Measurements from ENCODE around the gene PABPN1L.
"Not testable (repeated sequence)": the region's sequence is repeated elsewhere in the genome, so short reads cannot be mapped to it uniquely, and the experiment has no call there.

Gene PABPN1L

DNA sequence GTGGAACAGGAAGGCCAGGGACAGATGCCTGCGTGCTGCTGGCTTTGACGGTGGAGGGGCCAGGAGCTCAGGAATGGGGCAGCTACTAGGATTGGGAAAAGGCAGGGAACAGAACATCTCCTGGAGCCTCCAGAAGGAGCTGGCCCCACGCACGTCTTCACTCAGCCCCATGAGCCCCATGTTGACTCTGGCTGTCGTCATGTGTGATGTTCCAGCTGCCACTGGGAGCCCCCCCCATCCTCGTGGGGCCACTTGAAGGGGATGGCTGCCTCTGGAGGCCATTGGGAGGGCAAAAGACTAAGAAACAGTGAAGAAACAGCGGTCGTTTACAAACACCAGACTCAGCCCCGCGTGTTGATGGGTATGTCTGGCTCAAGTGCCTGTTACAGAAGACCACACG lies 36.2 kb downstream of the PABPN1L start:
- no peak for DNase-seq (ENCODE audit: low read depth in 3 of 3)

DNA sequence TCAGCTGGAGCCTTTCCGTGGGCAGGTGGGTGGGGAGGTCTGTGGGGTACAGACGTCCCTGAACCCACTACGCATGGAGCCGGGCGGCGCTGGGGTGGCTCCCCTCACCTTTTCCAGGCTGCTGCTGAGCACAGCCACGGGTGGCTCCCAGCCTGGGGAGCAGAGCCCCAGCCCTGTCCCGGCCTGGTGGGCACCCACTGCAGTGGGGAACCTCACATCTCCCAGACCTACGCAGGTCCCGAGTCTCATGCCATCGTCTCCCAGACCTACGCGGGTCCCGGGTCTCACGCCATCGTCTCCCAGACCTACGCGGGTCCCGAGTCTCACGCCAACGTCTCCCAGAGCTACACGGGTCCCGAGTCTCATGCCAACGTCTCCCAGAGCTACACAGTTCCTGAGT lies 37.7 kb downstream of the PABPN1L start:
- no peak for DNase-seq (ENCODE audit: low read depth in 3 of 3)

DNA sequence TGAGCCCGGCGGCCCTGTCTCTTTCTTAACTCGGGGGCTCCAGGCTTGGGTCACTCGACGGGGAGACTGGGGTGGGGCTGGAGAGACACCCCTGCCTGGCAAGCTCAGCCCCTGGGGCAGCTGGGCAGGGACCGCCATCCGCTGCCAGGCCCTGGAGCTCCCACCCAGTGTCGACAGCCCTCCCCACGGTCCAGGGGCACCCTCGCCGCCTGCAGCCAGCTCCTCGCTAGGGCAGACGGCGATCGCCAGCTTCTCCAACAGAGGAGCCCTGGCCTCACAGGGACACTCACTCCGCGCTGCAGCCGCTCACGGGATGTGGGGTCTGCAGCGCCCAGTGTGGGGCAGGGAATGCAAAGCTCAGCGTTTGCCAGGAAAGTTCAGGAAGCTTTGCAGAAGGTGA lies 38.7 kb downstream of the PABPN1L start:
- DNase-seq (ENCODE audit: low read depth in 3 of 3) = no peak

DNA sequence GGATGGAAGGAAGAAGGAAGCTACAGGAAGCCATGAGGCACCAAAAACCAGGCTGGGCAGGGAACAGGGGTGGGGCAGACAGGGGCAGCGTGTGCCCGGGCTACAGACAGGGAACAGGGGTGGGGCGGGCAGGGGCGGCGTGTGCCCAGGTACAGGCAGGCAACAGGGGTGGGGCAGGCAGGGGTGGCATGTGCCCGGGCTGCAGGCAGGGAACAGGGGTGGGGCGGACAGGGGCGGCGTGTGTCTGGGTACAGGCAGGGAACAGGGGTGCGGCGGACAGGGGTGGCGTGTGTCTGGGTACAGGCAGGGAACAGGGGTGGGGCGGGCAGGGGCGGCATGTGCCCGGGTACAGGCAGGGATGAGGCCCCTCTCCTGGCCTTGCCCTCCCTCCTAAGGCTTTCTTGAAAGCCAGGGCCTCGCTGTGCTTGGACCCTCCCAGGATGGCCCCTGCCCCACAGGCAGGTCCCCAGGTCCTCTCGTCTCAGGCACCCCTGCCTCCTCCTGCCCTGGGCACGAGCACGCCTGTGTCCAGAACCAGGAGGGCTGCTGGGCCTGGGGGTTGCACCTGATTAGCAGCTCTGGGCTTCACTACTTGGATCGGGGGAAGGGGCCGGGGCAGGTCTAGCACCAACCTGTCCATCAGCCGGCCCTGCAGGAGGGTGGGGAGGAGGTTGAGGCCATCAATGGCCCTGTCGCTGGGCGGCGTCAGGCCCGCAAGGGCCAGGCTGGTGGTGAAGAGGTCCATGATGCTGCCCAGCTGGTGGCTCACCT lies 40.2 kb downstream of the PABPN1L start:
- no peak for DNase-seq (ENCODE audit: low read depth in 3 of 3)

DNA sequence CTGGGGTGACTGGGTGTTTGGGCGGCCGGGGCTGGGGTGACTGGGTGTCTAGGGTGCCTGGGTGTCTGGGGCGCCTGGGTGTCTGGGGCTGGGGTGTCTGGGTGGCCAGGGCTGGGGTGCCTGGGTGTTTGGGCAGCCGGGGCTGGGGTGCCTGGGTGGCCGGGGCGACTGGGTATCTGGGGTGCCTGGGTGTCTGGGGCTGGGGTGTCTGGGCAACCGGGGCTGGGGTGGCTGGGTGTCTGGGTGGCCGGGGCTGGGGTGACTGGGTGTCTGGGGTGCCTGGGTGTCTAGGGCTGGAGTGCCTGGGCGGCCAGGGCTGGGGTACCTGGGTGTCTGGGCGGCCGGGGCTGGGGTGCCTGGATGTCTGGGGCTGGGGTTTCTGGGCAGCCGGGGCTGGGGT lies 41.3 kb downstream of the PABPN1L start:
- no peak for DNase-seq (ENCODE audit: low read depth in 3 of 3)

DNA sequence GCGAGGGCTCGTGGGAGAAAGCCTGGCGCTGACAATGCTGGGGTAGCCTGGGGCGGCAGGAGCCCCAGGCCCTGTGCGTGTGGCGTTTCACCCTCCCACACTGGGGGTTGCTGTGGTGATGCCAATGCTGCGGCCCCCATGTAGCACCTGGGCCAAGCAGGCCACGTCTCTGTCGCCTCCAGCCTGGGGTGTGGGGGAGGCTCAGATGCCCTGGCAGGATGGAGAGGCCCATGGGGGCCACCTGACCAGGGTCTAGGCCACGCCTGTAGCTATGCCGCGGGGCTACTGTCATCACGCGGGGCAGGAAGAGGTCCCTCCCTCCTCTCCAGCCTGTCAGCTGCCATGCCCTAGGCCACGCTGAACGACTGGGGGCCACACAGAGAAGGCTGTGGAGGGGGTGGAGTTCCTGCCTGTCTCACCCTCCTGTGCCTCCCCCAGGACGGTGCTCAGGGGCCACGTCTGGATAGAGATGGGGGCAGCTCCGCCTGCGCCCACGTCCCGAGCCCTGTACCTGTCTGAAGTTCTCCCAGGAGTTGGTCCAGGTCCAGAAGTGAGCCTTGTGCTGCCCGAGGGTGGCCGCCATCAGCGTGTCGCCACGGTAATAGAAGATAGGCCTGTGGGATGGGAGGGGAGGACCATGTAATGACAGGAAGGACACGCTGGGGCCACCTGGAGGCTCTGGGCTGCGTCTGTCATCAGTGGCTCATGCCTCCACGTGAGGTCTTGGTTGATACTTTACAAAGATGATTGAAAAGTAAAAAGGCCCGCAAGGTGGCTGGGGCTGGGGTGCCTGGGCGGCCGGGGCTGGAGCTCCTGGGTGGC lies 42.0 kb downstream of the PABPN1L start:
- no peak for DNase-seq (ENCODE audit: low read depth in 3 of 3)

DNA sequence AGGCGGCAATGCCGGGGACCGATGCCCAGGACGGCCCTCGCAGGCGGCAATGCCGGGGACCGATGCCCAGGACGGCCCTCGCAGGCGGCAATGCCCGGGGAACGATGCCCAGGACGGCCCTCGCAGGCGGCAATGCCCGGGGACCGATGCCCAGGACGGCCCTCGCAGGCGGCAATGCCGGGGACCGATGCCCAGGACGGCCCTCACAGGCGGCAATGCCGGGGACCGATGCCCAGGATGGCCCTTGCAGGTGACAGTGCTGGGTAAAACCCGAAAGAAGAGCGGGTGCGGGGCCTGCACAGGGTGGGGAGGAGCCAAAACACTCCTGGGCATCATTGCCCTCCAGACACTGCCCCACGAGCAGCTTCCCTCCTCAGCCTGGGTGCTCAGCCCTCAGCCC lies 42.8 kb downstream of the PABPN1L start:
- not testable (repeated sequence) for DNase-seq (ENCODE audit: low read depth in 3 of 3)

DNA sequence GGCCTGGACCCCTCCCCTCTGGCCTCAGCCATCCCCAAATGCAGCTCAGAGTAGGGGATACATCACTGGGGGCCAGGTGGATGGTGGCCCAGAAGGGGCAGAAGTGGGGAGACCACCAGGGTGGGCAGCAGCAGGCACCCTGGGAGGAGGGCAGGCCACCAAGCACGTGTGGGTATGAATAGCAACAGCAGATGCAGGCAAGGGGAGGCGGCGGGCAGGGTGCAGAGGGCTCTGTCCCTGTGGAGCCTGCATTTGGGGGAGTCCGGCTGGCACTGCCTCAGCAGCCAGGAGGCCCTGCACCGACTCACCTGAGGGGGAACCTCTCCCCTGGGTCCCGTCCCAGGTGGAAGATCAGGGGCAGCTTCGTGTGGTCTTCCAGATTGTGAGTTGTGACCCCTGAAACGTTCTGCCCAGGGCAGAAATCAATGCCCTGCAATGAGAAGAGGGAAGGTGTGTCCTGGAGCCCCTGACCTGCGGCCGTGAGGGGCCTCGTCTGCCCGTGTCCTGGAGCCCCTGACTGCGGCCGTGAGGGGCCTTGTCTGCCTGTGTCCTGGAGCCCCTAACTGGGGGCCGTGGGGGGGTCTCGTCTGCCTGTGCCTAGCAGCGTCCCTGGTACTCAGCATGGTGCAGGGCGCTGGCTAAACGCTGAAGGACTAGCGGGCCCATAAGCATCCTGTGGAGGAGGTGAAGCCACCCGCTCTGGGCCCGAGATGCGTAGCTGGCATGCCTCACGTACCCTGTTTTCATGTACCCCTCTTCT lies 44.0 kb downstream of the PABPN1L start:
- DNase-seq (ENCODE audit: low read depth in 3 of 3) = no peak

DNA sequence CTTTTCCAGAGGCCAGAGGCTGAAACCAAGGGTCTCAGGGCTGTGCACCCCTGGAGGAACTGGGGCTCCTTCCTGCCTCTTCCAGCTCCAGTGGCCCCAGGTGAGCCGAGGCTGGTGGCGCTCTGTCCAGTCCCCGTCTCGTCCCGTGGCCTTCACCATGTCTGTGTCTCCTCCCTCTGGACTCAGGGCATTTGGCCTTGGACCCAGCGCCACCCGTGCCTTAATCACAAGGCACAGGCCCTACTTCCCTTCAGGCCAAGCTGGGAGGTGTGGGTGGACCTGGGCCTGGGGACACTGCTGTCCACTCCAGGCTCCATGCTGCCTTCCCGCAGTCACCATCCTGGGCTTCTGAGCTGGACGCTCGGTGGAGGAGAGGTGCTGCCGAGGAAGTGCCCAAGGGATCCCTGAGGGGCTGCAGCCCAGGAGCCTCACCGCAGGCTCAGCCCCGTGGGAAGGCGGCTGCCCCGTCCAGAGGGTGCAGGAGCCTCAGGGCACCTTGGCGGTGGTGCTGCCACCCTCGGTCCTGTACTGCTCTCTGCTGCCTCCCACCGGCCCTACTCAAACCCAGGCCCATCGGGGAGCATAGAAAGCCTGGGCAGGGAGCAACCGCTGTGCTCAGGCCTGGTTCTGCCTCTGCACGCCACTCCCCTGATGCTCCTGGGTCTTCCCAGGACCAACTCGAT lies 45.2 kb downstream of the PABPN1L start:
- DNase-seq (ENCODE audit: low read depth in 3 of 3) = no peak

DNA sequence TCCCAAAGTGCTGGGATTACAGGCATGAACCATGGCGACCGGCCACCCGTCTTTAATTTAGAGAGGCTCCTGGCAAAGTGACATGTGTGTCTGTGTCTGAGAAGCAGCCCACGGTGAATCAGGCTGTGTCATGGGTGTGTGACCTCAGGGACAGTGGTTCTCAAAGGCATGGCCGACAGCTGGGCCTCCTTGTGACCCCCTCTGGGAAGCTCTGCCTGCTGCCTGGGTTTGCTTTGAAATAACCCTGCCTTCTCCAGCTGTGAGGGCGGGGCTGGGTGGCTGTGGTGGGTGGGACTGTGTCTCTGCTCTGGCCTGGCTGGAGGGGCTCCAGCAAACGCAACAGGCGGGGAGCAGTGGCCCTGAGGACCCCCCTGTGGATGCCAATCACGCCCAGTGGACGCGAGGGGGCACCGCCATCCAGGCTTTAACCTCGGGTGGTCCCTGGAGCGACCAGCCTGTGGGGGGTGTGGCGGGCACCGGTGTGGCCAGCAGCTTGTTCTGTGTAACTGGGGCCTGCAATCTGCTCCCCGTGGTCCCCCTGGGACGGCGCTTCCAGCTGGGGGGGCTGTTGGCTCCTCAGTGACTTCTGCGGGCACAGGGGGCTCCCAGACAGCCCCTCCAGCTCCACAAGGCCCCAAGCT lies 46.0 kb downstream of the PABPN1L start:
- DNase-seq (ENCODE audit: low read depth in 3 of 3) = no peak

DNA sequence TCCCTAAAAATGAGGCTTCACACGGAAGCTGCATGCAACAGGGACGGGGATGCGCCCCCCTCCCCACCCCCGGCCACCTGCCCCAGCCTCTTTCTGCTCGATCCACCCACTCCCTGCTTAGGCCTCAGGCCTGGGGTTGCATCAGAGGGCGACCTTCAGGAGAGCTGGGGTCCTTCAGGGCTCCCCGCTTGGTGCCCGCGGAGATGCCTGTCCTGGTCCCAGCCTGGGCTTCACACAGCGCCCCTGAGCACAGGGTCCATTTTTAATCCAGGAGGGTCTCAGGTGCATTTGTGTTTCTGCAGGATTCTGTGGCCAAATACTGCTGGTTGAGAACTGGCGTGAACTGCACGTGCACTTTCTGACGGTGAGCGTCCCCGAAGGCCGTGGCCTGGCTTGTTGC lies 47.3 kb downstream of the PABPN1L start:
- DNase-seq (ENCODE audit: low read depth in 3 of 3) = no peak

DNA sequence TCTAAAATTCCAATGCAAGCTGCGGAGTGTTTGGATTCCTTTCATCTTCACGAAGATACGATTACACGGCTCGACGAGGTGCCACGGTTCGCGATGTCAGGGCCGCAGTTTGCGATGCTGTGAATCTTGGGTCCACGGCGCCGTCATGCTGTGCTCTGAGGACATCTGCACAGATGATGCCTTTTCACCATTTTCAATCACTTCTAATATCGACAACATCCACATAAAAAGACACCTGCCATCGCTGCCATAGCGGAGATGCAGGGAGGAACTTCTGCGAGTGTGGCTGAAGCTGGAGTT lies 47.9 kb downstream of the PABPN1L start:
- DNase-seq (ENCODE audit: low read depth in 3 of 3) = no peak

DNA sequence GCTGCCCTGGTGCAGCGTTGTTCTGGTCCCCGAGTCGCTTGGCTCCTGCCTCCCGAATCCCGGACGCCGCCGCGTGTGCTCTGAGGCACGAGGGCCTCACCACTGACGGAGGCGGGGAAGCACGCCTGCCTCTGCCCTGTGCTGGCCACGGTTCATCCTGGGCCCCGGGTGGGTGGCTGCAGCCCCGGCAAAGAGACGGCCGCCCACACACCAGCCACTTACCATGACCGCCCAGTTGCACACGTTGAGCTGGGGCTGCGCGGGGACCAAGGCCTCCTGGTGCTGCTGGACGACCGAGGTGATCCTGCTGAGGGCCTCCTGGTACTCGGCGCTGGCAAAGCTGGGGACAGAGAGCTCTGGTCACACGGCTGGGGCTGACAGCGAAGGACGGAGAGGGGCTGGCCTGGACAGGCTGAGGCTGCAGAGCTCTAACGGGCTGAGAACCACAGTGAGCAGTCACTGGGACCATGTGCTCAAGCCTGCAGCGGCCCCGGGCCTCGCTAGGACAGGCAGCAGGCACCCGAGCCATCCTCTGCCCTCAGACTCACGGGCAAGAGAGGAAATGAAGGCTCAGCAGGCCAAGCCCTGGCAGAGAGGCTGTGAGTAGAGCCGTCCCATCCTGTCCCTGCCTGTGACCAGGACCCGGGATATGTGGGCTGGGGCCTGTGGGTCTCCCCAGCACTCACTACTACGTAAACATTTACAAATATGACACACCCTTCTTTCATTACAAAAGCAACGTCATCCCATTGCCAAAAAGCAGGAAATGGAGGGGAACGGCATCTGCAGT lies 48.5 kb downstream of the PABPN1L start:
- no peak for DNase-seq (ENCODE audit: low read depth in 3 of 3)

DNA sequence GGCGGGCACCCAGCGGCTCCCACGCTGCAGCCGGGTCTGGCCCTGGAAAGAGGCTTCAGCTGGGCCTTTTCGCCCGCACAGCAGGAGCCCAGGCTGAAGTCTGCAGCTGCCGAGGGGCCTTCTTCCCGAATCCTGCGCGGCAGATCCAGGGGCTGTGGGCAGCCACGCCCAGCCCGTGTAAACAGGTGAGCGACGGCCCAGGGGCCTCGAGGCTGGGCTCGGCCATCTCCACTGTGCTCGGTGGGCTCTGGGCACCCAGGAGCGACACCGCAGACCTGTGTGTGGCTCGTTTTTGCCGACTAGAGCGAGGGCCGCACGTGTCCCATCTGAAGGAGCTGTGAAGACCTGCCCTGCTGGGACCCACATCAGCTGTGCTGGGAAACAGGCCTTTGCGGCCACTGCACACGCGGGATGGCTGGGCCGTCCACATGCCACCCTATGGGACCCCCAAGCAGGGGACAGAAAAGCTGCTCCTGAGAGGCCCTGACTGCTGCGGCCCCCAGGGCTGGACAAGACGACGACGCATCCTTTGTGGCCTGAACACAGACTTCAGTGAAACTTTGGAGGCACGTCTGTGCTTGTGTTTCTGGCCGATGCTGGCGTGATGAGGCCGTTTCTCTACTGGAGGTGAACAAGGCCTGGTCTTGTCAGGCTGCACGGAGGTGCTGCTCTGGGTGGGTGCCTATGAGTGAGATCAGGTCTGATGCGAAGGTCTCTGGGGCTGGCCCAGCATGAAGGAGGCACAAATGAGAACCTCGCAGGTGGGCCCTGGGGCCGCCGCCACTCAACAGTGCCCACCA lies 49.5 kb downstream of the PABPN1L start:
- DNase-seq (ENCODE audit: low read depth in 3 of 3) = no peak

DNA sequence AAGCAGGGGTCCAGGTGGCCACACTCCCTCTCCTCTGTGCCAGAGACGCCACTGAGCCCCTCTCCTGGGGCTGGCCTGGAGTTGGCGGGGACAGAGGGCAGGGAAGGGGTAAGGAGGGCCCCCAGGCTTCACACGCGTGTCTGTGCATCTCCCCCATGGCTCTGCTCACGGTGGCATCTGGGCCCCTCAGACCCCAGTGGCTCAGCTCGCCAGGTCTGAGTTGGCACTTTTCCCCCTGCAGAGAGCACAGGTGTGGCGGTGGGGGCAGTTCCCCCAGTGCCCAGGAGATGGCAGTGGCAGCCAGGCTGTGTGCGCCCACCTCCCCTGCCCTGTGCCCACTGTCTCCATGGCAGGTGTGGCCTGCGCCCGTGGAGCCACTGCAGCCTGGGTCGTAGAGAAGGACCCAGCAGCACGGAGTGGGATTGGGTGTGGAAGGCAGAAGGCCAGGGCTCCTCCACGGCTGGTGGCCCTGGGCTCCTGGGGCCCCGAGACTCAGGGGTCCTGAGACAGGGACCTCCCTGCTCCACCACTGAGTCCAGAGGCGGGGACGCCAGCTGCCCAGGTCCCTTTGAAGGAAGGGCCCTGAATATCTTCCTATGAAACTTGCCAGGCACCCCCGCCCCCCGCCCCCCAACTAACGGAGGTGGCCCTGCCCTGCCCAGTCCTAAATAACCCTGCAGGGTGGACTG lies 50.4 kb downstream of the PABPN1L start:
- peak in 1 of 3 experiments; percentile 25 for DNase-seq (ENCODE audit: low read depth in 3 of 3)

DNA sequence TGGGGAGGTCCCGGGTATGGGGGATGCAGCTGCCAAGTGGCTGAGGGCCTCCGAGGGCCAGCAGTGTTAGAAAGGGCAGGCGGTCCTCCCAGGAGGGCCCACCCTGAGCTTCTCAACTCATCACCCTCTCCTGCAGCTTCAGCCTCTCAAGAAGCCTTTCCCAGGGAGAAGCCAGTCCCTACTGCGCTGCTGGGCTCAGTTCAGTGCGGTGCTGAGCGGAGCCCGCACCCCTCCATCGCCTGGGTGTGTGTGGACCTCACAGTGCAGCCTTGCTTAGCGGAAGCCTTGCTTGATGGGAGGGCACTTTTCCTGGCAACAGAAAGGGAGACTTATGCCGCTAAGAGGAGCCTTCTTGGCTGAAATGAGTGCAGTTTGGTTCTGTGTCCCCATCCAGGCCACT lies 51.2 kb downstream of the PABPN1L start:
- DNase-seq (ENCODE audit: low read depth in 3 of 3) = no peak

DNA sequence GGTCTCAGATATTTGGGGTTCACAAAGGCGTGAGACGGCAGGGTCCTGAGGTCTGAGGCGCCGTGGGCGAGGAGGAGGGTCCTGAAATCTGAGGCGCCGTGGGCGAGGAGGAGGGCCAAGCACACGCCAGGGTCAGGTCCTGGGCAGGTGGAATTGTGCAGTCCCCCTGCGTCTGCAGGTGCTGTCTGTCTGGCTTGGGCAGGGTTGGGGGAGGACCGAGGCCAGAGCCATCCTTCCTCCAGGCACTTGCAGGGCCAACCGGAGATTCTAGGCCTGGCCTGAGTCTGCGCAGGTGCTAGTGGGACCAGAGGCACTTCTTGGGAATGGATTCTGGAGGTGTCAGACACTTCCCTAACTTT lies 52.3 kb downstream of the PABPN1L start:
- no peak for DNase-seq (ENCODE audit: low read depth in 3 of 3)

Data from stimulated activated CD4-positive, alpha-beta T cell treated with anti-CD3 and anti-CD28 coated beads, TNF-alpha, amount 100 ng/mL, for 4 hours (primary cell).